Endothelial cell of umbilical vein (primary cell): ENCODE measurements around the gene NUB1. TPM values are rescaled to one million over a fixed set of nuclear protein-coding genes. Genes with fewer than 3 reads are reported as not detected.

Experiments used
- BruUV-seq: library from RNA; stranded (reverse); fragments of 400-500 nt; replicated peaks from 2 replicates; lab custom pipeline; 2021; lab: Mats Ljungman, UMichigan
- CTCF ChIA-PET: fragments of 300-600, 350-600 bp; sonication (Branson Sonifier 250); formaldehyde crosslinking; loops from one replicate; lab custom pipeline; 2021; ENCODE audit warnings: antibody characterized with exemption, inconsistent platforms; lab: Charles Lee
- POLR2A ChIA-PET: fragments of 300-600, 350-600 bp; sonication (Branson Sonifier 250); formaldehyde crosslinking; loops from one replicate; lab custom pipeline; 2021; ENCODE audit warnings: antibody characterized with exemption, inconsistent platforms; lab: Charles Lee
- DNase-seq: peaks from one replicate; pipeline ENCODE4 v3.0.0-alpha.2; 2011; ENCODE audit warnings: low read depth, low spot score
- FAIRE-seq: peaks from 2 replicates; lab custom pipeline; 2011; peaks lifted over from hg19 to GRCh38; lab: Jason Lieb, UNC
- H2AFZ ChIP-seq: 2 replicates; pipeline ENCODE4 v1.6.0; 2012; ENCODE audit warnings: low read depth, low read length, control low read depth, inconsistent platforms
- H3K27ac ChIP-seq: 2 replicates; pipeline ENCODE4 v1.5.1; 2011; ENCODE audit warnings: low read depth, mild to moderate bottlenecking, control low read depth, low read length, moderate library complexity; ENCODE audit not compliant: insufficient read depth
- H3K27me3 ChIP-seq, 2 experiments: 2 replicates each; pipeline versions ENCODE4 v1.6.0 to v1.6.1; 2011; ENCODE audit warnings: low read length in 2 of 2, mixed read lengths in 1 of 2; ENCODE audit not compliant: control insufficient read depth in 2 of 2, insufficient read depth in 2 of 2
- H3K36me3 ChIP-seq, 2 experiments: 2 replicates in 1 of 2; 3 replicates in 1 of 2; pipeline ENCODE4 v1.5.1; 2011; ENCODE audit warnings: low read length in 2 of 2, mild to moderate bottlenecking in 1 of 2, moderate library complexity in 1 of 2; ENCODE audit not compliant: control insufficient read depth in 2 of 2, insufficient read depth in 2 of 2; ENCODE audit errors: extremely low read depth in 1 of 2
- H3K4me1 ChIP-seq: 3 replicates; pipeline ENCODE4 v1.5.1; 2011; ENCODE audit warnings: mild to moderate bottlenecking, low read length; ENCODE audit not compliant: control insufficient read depth, insufficient read depth; ENCODE audit errors: extremely low read depth
- H3K4me2 ChIP-seq: 2 replicates; pipeline ENCODE4 v1.6.1; 2011; ENCODE audit warnings: low read length, control low read depth, mixed read lengths; ENCODE audit not compliant: insufficient read depth
- H3K4me3 ChIP-seq, 3 experiments: fragments of 200-600 bp in 1 of 3; sonication (generic), shearing (Covaris generic) in 1 of 3; replicated peaks in 1 of 3; 2 replicates each; pipeline ENCODE4 v1.5.1; 2011 to 2016; ENCODE audit warnings: control low read depth in 3 of 3, low read length in 3 of 3, mild to moderate bottlenecking in 2 of 3, inconsistent platforms in 1 of 3, low read depth in 1 of 3, moderate library complexity in 1 of 3; ENCODE audit not compliant: insufficient read depth in 1 of 3
- H3K79me2 ChIP-seq: 2 replicates; pipeline ENCODE4 v1.6.0; 2012; ENCODE audit warnings: low read length, inconsistent platforms; ENCODE audit not compliant: control insufficient read depth, insufficient read depth
- H3K9ac ChIP-seq: replicated peaks from 2 replicates; pipeline ENCODE3; 2011; ENCODE audit warnings: low read length, control low read depth; ENCODE audit not compliant: insufficient read depth; ENCODE audit errors: extremely low read depth
- H3K9me1 ChIP-seq: replicated peaks from 3 replicates; pipeline ENCODE4 v1.6.0; 2011; ENCODE audit warnings: mild to moderate bottlenecking, low read length; ENCODE audit not compliant: control insufficient read depth, insufficient read depth; ENCODE audit errors: extremely low read depth
- H3K9me3 ChIP-seq: replicated peaks from 2 replicates; pipeline ENCODE4 v1.5.1; 2012; ENCODE audit warnings: low read length, inconsistent platforms; ENCODE audit not compliant: control insufficient read depth, insufficient read depth
- H4K20me1 ChIP-seq: replicated peaks from 2 replicates; pipeline ENCODE3; 2011; ENCODE audit warnings: mild to moderate bottlenecking, low read length; ENCODE audit not compliant: control insufficient read depth, insufficient read depth; ENCODE audit errors: extremely low read depth
- CTCF ChIP-seq, 2 donors: IDR thresholded peaks; 1 replicate in 1 of 2; 2 replicates in 1 of 2; pipeline ENCODE4 v1.5.1; 2011; ENCODE audit warnings: low read length in 2 of 2, mild to moderate bottlenecking in 2 of 2, moderate library complexity in 2 of 2, control low read depth in 1 of 2, inconsistent platforms in 1 of 2, low read depth in 1 of 2; ENCODE audit not compliant: insufficient read depth in 1 of 2; ENCODE audit errors: extremely low read depth in 1 of 2
- EZH2 ChIP-seq: IDR thresholded peaks from 2 replicates; pipeline ENCODE4 v1.6.1; 2012; ENCODE audit warnings: borderline replicate concordance, low read depth, mild to moderate bottlenecking, moderate library complexity, low read length, inconsistent platforms; ENCODE audit not compliant: severe bottlenecking
- FOS ChIP-seq: IDR thresholded peaks from 2 replicates; pipeline ENCODE4 v1.6.1; 2011; ENCODE audit warnings: mild to moderate bottlenecking, low read length, moderate library complexity, borderline replicate concordance; ENCODE audit not compliant: insufficient read depth
- GATA2 ChIP-seq: IDR thresholded peaks from 2 replicates; pipeline ENCODE4 v1.7.0; 2011; ENCODE audit warnings: low read depth, mild to moderate bottlenecking, moderate library complexity, mixed read lengths, low read length; ENCODE audit not compliant: insufficient read length, insufficient read depth
- JUN ChIP-seq: IDR thresholded peaks from 2 replicates; pipeline ENCODE4 v1.6.1; 2011; ENCODE audit warnings: borderline replicate concordance, low read depth; ENCODE audit not compliant: insufficient read length, insufficient read depth
- MAX ChIP-seq: IDR thresholded peaks from 2 replicates; pipeline ENCODE4 v1.6.1; 2011; ENCODE audit not compliant: insufficient read depth, insufficient read length
- MYC ChIP-seq: IDR thresholded peaks from one replicate; pipeline ENCODE4 v1.6.1; 2011; ENCODE audit warnings: mild to moderate bottlenecking, low read depth, low read length
- POLR2A ChIP-seq: IDR thresholded peaks from 2 replicates; pipeline ENCODE4 v1.6.1; 2012; ENCODE audit warnings: low read depth, mild to moderate bottlenecking, control low read depth, low read length
- POLR2AphosphoS5 ChIP-seq: IDR thresholded peaks from 2 replicates; pipeline ENCODE4 v1.6.1; 2012; ENCODE audit warnings: low read depth, mild to moderate bottlenecking, control low read depth, low read length, moderate library complexity; ENCODE audit not compliant: insufficient read depth
- dilution Hi-C: fragments of 300-500 bp; cut with MboI; formaldehyde crosslinking; loops from one replicate; pipeline ENCODE4 v1.15.0; 2019; ENCODE audit warnings: low sequenced_read_pairs; ENCODE audit not compliant: extremely low pct_ligation_motif_present
- intact Hi-C: fragments of 100-400 bp; cut with micrococcal nuclease; formaldehyde crosslinking; loops from one replicate; pipeline ENCODE4 v1.10.0; 2022
- polyA plus RNA-seq, 4 experiments: library from polyadenylated mRNA; depleted of rRNA in 3 of 4; stranded (reverse) in 3 of 4; unstranded in 1 of 4; fragments of >200 nt; gene quantifications; 2 replicates each; pipeline versions ENCODE4 v1.2.1 to v1.2.3, GENCODE V29; 2011 to 2012; ENCODE audit warnings: missing spikeins in 1 of 4
- total RNA-seq: library from RNA; stranded (reverse); gene quantifications from 2 replicates; pipeline ENCODE4 v1.2.3, GENCODE V29; 2021

NUB1 gene
- total and polyA plus RNA-seq, 2 donors (not counting 3 experiments of a cell fraction or from before 2014, with no cell fraction given): 28.0 to 46.2 TPM

- DNase-seq (no peak), FAIRE-seq (no peak)
- no peak overlapping the region for H3K9ac ChIP-seq
- H3K27ac ChIP-seq: no peak overlapping the region
- H3K4me3 ChIP-seq: no peak overlapping the region
- TF ChIP-seq POLR2A: no peak
- no peak for TF ChIP-seq EZH2
- no peak for TF ChIP-seq POLR2AphosphoS5
- TF ChIP-seq GATA2: no peak
- TF ChIP-seq JUN: no peak
- no peak for TF ChIP-seq CTCF (IDR thresholded peaks at IDR 0.05; ENCODE audit: extremely low read depth in 1 of 2, insufficient read depth in 1 of 2, low read depth in 1 of 2, low read length in 2 of 2)
- no peak for TF ChIP-seq FOS
- TF ChIP-seq MYC: no peak
- no peak for TF ChIP-seq MAX
- H3K27me3 ChIP-seq: peaks cover 14 to 17% of the 10 kb centered on the region in 2 experiments
- no peaks in the 10 kb centered on the region for H3K9me3 ChIP-seq
- H3K9me1 ChIP-seq: no peaks in the 10 kb centered on the region
- intact Hi-C loops: no loop called here
- CTCF ChIA-PET: no interaction called here
- no TSS peak for BruUV-seq
- H4K20me1 ChIP-seq: no peaks in the 10 kb centered on the region
- peaks cover 18% of the 10 kb centered on the region for H3K79me2 ChIP-seq
- no peaks in the 10 kb centered on the region for H3K36me3 ChIP-seq
- H2AFZ ChIP-seq: no peak overlapping the region
- POLR2A ChIA-PET: no interaction called here
- dilution Hi-C loops: no loop called here
- H3K4me2 ChIP-seq: no peak overlapping the region
- peaks cover 15% of the 10 kb centered on the region for H3K4me1 ChIP-seq
Observed at GRCh38 chr7:151338809-151339208, 2.8 kb upstream of the NUB1 start.
